HCT116 (cell line): ENCODE data around the gene DVL1. TPM values are rescaled to one million over a fixed set of nuclear protein-coding genes. Genes with fewer than 3 reads are reported as not detected.

Source experiments
- ATAC-seq: fragments of 200-7000 bp; cut with Tn5 transposase; 2 replicates; pipeline ENCODE4 v1.9.1; 2020; ENCODE audit warnings: mild to moderate bottlenecking, moderate library complexity
- BruUV-seq: library from RNA; stranded (reverse); fragments of 400-500 nt; replicated peaks from 2 replicates; lab custom pipeline; 2021; lab: Mats Ljungman, UMichigan
- CTCF ChIA-PET: fragments of 300-600 bp; sonication (Branson Sonifier 250); formaldehyde crosslinking; loops from one replicate; lab custom pipeline; 2021; ENCODE audit warnings: antibody characterized with exemption; lab: Charles Lee
- POLR2A ChIA-PET: fragments of 300-600, 350-600 bp; sonication (Branson Sonifier 250); formaldehyde crosslinking; loops from one replicate; lab custom pipeline; 2021; ENCODE audit warnings: antibody characterized with exemption; lab: Charles Lee
- RAD21 ChIA-PET, 2 experiments: fragments of 300-600 bp; sonication (Branson Sonifier 250); formaldehyde crosslinking; loops; one replicate each; lab custom pipeline; 2023; ENCODE audit warnings: low total read pairs in 2 of 2; ENCODE audit not compliant: uncharacterized antibody in 2 of 2, unreplicated experiment in 2 of 2, low non-redundant PET in 1 of 2; lab: Charles Lee
- DNase-seq: peaks from one replicate; pipeline ENCODE4 v3.0.0-alpha.2; 2010; ENCODE audit warnings: low read depth, low spot score
- H2AFZ ChIP-seq: fragments of 200-600 bp; shearing (Covaris generic), sonication (generic); 2 replicates; pipeline ENCODE4 v1.6.1; 2017; ENCODE audit warnings: low read depth, mixed run types, mixed read lengths, antibody characterized with exemption, low read length; ENCODE audit not compliant: poor library complexity, severe bottlenecking
- H3K27ac ChIP-seq: 2 replicates; pipeline ENCODE4 v1.5.1; 2012; ENCODE audit warnings: low read depth, low read length
- H3K27me3 ChIP-seq: fragments of 200-600 bp; sonication (generic); 2 replicates; pipeline ENCODE4 v1.6.1; 2016; ENCODE audit warnings: mixed run types, low read length, mixed read lengths; ENCODE audit not compliant: insufficient read depth
- H3K36me3 ChIP-seq, 2 experiments: fragments of 200-500 bp in 1 of 2; fragments of 200-600 bp in 1 of 2; sonication (Bioruptor generic) in 1 of 2; sonication (generic) in 1 of 2; 2 replicates each; pipeline versions ENCODE4 v1.5.1 to v1.6.1; 2014 to 2016; ENCODE audit warnings: low read length in 2 of 2, inconsistent platforms in 1 of 2, mixed read lengths in 1 of 2, mixed run types in 1 of 2; ENCODE audit not compliant: insufficient read depth in 2 of 2, control insufficient read depth in 1 of 2
- H3K4me1 ChIP-seq, 2 experiments: fragments of 200-600 bp in 1 of 2; sonication (generic) in 1 of 2; 2 replicates each; pipeline versions ENCODE4 v1.5.1 to v1.6.1; 2012 to 2017; ENCODE audit warnings: low read length in 2 of 2, inconsistent platforms in 1 of 2, mild to moderate bottlenecking in 1 of 2, mixed read lengths in 1 of 2, mixed run types in 1 of 2, moderate library complexity in 1 of 2; ENCODE audit not compliant: insufficient read depth in 2 of 2, control insufficient read depth in 1 of 2
- H3K4me2 ChIP-seq: fragments of 200-600 bp; sonication (generic); 2 replicates; pipeline ENCODE4 v1.6.1; 2017; ENCODE audit warnings: mixed run types, low read length, mixed read lengths
- H3K4me3 ChIP-seq, 2 experiments: fragments of 200-600 bp in 1 of 2; sonication (generic) in 1 of 2; replicated peaks in 1 of 2; 2 replicates each; pipeline ENCODE4 v1.5.1; 2011 to 2016; ENCODE audit warnings: low read length in 2 of 2, control low read depth in 1 of 2, low read depth in 1 of 2, mild to moderate bottlenecking in 1 of 2, mixed read lengths in 1 of 2, mixed run types in 1 of 2
- H3K79me2 ChIP-seq: fragments of 200-600 bp; sonication (generic); 2 replicates; pipeline ENCODE4 v1.6.1; 2017; ENCODE audit warnings: mild to moderate bottlenecking, mixed run types, low read length, moderate library complexity, mixed read lengths; ENCODE audit not compliant: insufficient read depth
- H3K9ac ChIP-seq: fragments of 200-600 bp; sonication (generic); 2 replicates; pipeline ENCODE4 v1.6.1; 2016; ENCODE audit warnings: low read length, mixed read lengths
- H3K9me2 ChIP-seq: fragments of 200-600 bp; sonication (generic), shearing (Covaris generic); 2 replicates; pipeline ENCODE4 v1.6.1; 2017; ENCODE audit warnings: mixed run types, mild to moderate bottlenecking, moderate library complexity; ENCODE audit not compliant: insufficient read depth
- H3K9me3 ChIP-seq, 2 experiments: fragments of 200-500 bp in 1 of 2; fragments of 200-600 bp in 1 of 2; sonication (Bioruptor generic) in 1 of 2; sonication (generic) in 1 of 2; 2 replicates each; pipeline ENCODE4 v1.6.1; 2014 to 2017; ENCODE audit warnings: low read length in 2 of 2, mixed read lengths in 2 of 2, inconsistent platforms in 1 of 2, low read depth in 1 of 2, mild to moderate bottlenecking in 1 of 2, mixed run types in 1 of 2, moderate library complexity in 1 of 2; ENCODE audit not compliant: control insufficient read depth in 1 of 2, insufficient read depth in 1 of 2
- H4K20me1 ChIP-seq: fragments of 200-600 bp; sonication (generic), shearing (Covaris generic); 2 replicates; pipeline ENCODE4 v1.6.1; 2017; ENCODE audit warnings: mixed run types, mild to moderate bottlenecking, moderate library complexity; ENCODE audit not compliant: insufficient read depth
- CEBPB ChIP-seq: IDR thresholded peaks from 2 replicates; pipeline ENCODE4 v1.6.1; 2012; ENCODE audit warnings: low read depth
- CTCF ChIP-seq, 3 experiments: fragments of 200-600 bp in 1 of 3; sonication (generic) in 1 of 3; IDR thresholded peaks in 2 of 3; conservative IDR thresholded peaks in 1 of 3; 2 replicates each; pipeline ENCODE4 v1.5.1; 2012 to 2017; ENCODE audit warnings: low read depth in 2 of 3, low read length in 2 of 3, antibody characterized with exemption in 1 of 3, borderline replicate concordance in 1 of 3, control low read depth in 1 of 3, mild to moderate bottlenecking in 1 of 3, mixed read lengths in 1 of 3, mixed run types in 1 of 3, moderate library complexity in 1 of 3; ENCODE audit not compliant: insufficient read depth in 1 of 3
- EGR1 ChIP-seq: IDR thresholded peaks from 2 replicates; pipeline ENCODE4 v1.6.1; 2012; ENCODE audit warnings: low read depth
- ELF1 ChIP-seq: IDR thresholded peaks from 2 replicates; pipeline ENCODE4 v1.6.1; 2012; ENCODE audit warnings: low read depth, borderline replicate concordance
- EZH2 ChIP-seq: fragments of 200-600 bp; sonication (generic); IDR thresholded peaks from 2 replicates; pipeline ENCODE4 v1.6.1; 2017; ENCODE audit warnings: antibody characterized with exemption, mixed run types
- FOSL1 ChIP-seq: IDR thresholded peaks from 2 replicates; pipeline ENCODE4 v1.6.1; 2012; ENCODE audit warnings: low read depth
- JUND ChIP-seq: IDR thresholded peaks from 2 replicates; pipeline ENCODE4 v1.6.1; 2012
- MAX ChIP-seq: IDR thresholded peaks from 2 replicates; pipeline ENCODE4 v1.6.1; 2012
- POLR2A ChIP-seq: IDR thresholded peaks from 2 replicates; pipeline ENCODE4 v1.7.0; 2011; ENCODE audit warnings: borderline replicate concordance; ENCODE audit not compliant: insufficient read depth, insufficient read length; ENCODE audit errors: extremely low read depth
- SRF ChIP-seq: IDR thresholded peaks from 2 replicates; pipeline ENCODE4 v1.6.1; 2012; ENCODE audit warnings: low read depth
- ZNF274 ChIP-seq: fragments of 200-500 bp; sonication (Bioruptor generic); IDR thresholded peaks from 2 replicates; pipeline ENCODE4 v1.6.1; 2014; ENCODE audit warnings: mild to moderate bottlenecking, low read depth, low read length, inconsistent platforms
- intact Hi-C: fragments of 100-400 bp; cut with micrococcal nuclease; formaldehyde crosslinking; loops from 2 replicates; pipeline ENCODE4 v1.10.0; 2022
- total RNA-seq: library from RNA; stranded (reverse); gene quantifications from one replicate; pipeline ENCODE4 v1.2.1, GENCODE V29; 2021; ENCODE audit not compliant: unreplicated experiment
- TF ChIP-seq, protein P1 (sequence below): IDR thresholded peaks from 2 replicates; pipeline ENCODE4 v1.6.1; 2012
- TF ChIP-seq, protein P2 (sequence below): IDR thresholded peaks from 2 replicates; pipeline ENCODE4 v1.6.1; 2012; ENCODE audit warnings: low read depth

DVL1 gene
- total RNA-seq, 1 experiment from 2014 or later: 160 TPM

GRCh38 chr1:1329304-1330210 lies 19.7 kb downstream of the DVL1 start:
- TF ChIP-seq POLR2A (peak; percentile 28), EGR1 (no peak), SRF (no peak), ELF1 (no peak)
- TF ChIP-seq, protein P1, sequence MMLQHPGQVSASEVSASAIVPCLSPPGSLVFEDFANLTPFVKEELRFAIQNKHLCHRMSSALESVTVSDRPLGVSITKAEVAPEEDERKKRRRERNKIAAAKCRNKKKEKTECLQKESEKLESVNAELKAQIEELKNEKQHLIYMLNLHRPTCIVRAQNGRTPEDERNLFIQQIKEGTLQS: no peak
- POLR2A ChIA-PET: no interaction called here
- no peak overlapping the region; the same call in 1 of the 2 replicates for H3K27ac ChIP-seq
- H3K9me3 ChIP-seq: no peaks in the 10 kb centered on the region
- no peaks in the 10 kb centered on the region for H3K36me3 ChIP-seq
- ATAC-seq: no peak
- no peaks in the 10 kb centered on the region for H4K20me1 ChIP-seq
- peaks cover 19% of the 10 kb centered on the region for H3K79me2 ChIP-seq
- DNase-seq: no peak
- no peak overlapping the region for H3K4me2 ChIP-seq
- no peaks in the 10 kb centered on the region for H3K9me2 ChIP-seq
- BruUV-seq: no TSS peak
- H3K4me1 ChIP-seq: peaks cover 14 to 43% of the 10 kb centered on the region in 2 experiments; a peak in 3 of 4 replicates
- CTCF ChIA-PET: no interaction called here
- H3K9ac ChIP-seq: no peak overlapping the region
- intact Hi-C loops: no loop called here
- no peaks in the 10 kb centered on the region for H3K27me3 ChIP-seq
- H3K4me3 ChIP-seq: no peak overlapping the region
- H2AFZ ChIP-seq: no peak overlapping the region
- RAD21 ChIA-PET: no interaction called here

- intact Hi-C loops: no loop called here
- Histone ChIP-seq H3K4me1 (peaks cover 18 to 41% of the 10 kb centered on the region in 2 experiments), H3K4me3 (no peak overlapping the region), H4K20me1 (no peaks in the 10 kb centered on the region), H3K27ac (no peak overlapping the region), H3K9me2 (no peaks in the 10 kb centered on the region), H3K9ac (no peak overlapping the region), H3K79me2 (peaks cover 28% of the 10 kb centered on the region), H3K4me2 (no peak overlapping the region), H3K36me3 (no peaks in the 10 kb centered on the region), H3K27me3 (no peaks in the 10 kb centered on the region), H3K9me3 (no peaks in the 10 kb centered on the region), H2AFZ (no peak overlapping the region)
- POLR2A ChIA-PET: no interaction called here
- DNase-seq: no peak
- BruUV-seq: no TSS peak
- CTCF ChIA-PET: no interaction called here
- no peak for ATAC-seq
- RAD21 ChIA-PET: no interaction called here
- TF ChIP-seq, protein P2, sequence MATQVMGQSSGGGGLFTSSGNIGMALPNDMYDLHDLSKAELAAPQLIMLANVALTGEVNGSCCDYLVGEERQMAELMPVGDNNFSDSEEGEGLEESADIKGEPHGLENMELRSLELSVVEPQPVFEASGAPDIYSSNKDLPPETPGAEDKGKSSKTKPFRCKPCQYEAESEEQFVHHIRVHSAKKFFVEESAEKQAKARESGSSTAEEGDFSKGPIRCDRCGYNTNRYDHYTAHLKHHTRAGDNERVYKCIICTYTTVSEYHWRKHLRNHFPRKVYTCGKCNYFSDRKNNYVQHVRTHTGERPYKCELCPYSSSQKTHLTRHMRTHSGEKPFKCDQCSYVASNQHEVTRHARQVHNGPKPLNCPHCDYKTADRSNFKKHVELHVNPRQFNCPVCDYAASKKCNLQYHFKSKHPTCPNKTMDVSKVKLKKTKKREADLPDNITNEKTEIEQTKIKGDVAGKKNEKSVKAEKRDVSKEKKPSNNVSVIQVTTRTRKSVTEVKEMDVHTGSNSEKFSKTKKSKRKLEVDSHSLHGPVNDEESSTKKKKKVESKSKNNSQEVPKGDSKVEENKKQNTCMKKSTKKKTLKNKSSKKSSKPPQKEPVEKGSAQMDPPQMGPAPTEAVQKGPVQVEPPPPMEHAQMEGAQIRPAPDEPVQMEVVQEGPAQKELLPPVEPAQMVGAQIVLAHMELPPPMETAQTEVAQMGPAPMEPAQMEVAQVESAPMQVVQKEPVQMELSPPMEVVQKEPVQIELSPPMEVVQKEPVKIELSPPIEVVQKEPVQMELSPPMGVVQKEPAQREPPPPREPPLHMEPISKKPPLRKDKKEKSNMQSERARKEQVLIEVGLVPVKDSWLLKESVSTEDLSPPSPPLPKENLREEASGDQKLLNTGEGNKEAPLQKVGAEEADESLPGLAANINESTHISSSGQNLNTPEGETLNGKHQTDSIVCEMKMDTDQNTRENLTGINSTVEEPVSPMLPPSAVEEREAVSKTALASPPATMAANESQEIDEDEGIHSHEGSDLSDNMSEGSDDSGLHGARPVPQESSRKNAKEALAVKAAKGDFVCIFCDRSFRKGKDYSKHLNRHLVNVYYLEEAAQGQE: no peak
- TF ChIP-seq JUND (no peak), SRF (no peak), FOSL1 (no peak), MAX (no peak), CTCF (IDR thresholded peaks at IDR 0.05 in 2 of 3, conservative IDR thresholded peaks at IDR 0.05 in 1 of 3; ENCODE audit: borderline replicate concordance in 1 of 3, insufficient read depth in 1 of 3, low read depth in 2 of 3, low read length in 2 of 3) (no peak), EZH2 (no peak), ZNF274 (no peak), CEBPB (no peak)
- TF ChIP-seq, protein P1: no peak
Measured at GRCh38 chr1:1328254-1328653, 21.0 kb downstream of the DVL1 start.
